ENCODE data around the gene GPR4. TPM values are rescaled to one million over a fixed set of nuclear protein-coding genes. Genes with fewer than 3 reads are reported as not detected.

GPR4 gene
- total and polyA plus RNA-seq, 2 of the 8 experiments (the other 6 are each of a cell fraction or from before 2014, with no cell fraction given), result 0.19 to 0.39 TPM

- H3K79me2 ChIP-seq (ENCODE audit: control insufficient read depth in 1 of 2, insufficient read depth in 2 of 2, low read length in 2 of 2), result no peaks in the 10 kb centered on the region
- H3K23ac ChIP-seq (ENCODE audit: insufficient read length), result no peak overlapping the region
- H4K20me1 ChIP-seq (replicated peaks in 1 of 2; ENCODE audit: control insufficient read depth in 1 of 2, insufficient read depth in 2 of 2, low read length in 2 of 2), result no peaks in the 10 kb centered on the region
- peaks cover 0 to 3% (median 2%) of the 10 kb centered on the region in 4 experiments; a peak in 2 of 7 replicates for H3K4me1 ChIP-seq (replicated peaks in 1 of 4; ENCODE audit: control insufficient read depth in 3 of 4, insufficient read depth in 4 of 4, low read length in 3 of 4)
- ChIA-PET CTCF (ENCODE audit: partially characterized antibody) (interaction anchor here (0.6 to 4.5 kb wide), 6 partner anchors 9 to 223 kb away, joined by 3 to 30 read pairs (median 3); no protein-coding TSS in a partner anchor), POLR2A (ENCODE audit: partially characterized antibody) (interaction anchor here (0.9 to 1.2 kb wide), 3 partner anchors 9 to 20 kb away, joined by 4 read pairs; no protein-coding TSS in a partner anchor)
- H4K91ac ChIP-seq (replicated peaks; ENCODE audit: insufficient read length, low read length), result no peak overlapping the region
- no peak overlapping the region for H3K9ac ChIP-seq (replicated peaks in 1 of 4; ENCODE audit: extremely low read depth in 1 of 4, low read depth in 3 of 4, low read length in 3 of 4)
- H2AFZ ChIP-seq (ENCODE audit: low read length), result no peak overlapping the region
- H3K56ac ChIP-seq (replicated peaks; ENCODE audit: insufficient read length, low read depth, low read length), result no peak overlapping the region
- H4K8ac ChIP-seq (ENCODE audit: extremely low read depth, insufficient read depth, low read length), result no peak overlapping the region
- no peak overlapping the region for H2BK20ac ChIP-seq (ENCODE audit: low read length)
- H3K9me3 ChIP-seq (ENCODE audit: insufficient read depth in 2 of 2, low read depth in 1 of 2, low read length in 1 of 2), result no peaks in the 10 kb centered on the region; a peak in 1 of 4 replicates
- DNase-seq (ENCODE audit: low read depth in 1 of 2, low spot score in 2 of 2) (no peak), FAIRE-seq (no peak)
- H2BK5ac ChIP-seq (ENCODE audit: low read depth, low read length), result no peak overlapping the region
- no peaks in the 10 kb centered on the region for H3K23me2 ChIP-seq (ENCODE audit: low read depth, low read length)
- no peak overlapping the region for H3K27ac ChIP-seq (ENCODE audit: low read depth, low read length)
- no peak overlapping the region for H3K4me2 ChIP-seq (ENCODE audit: insufficient read depth in 1 of 2, low read depth in 2 of 2, low read length in 2 of 2)
- WGBS, 2 experiments (ENCODE audit: extremely low coverage in 1 of 2, insufficient coverage in 1 of 2, insufficient read length in 1 of 2, insufficient replicate concordance in 2 of 2, low coverage in 1 of 2, low lambda C conversion rate in 2 of 2, missing lambda C conversion rate in 1 of 2), result 94% methylated on average over 3 of the region's 3 CpGs; no CpG with 5 or more reads in 1 of the 2 experiments
- no peak overlapping the region for H3K4ac ChIP-seq (replicated peaks; ENCODE audit: insufficient read length, low read depth, low read length)
- no peaks in the 10 kb centered on the region for H3K36me3 ChIP-seq (ENCODE audit: control insufficient read depth in 2 of 4, insufficient read depth in 4 of 4, low read length in 3 of 4)
- H3K4me3 ChIP-seq (ENCODE audit: extremely low read depth in 1 of 4, insufficient read depth in 2 of 4, low read depth in 3 of 4, low read length in 4 of 4), result no peak overlapping the region
- no peak overlapping the region for H2BK15ac ChIP-seq (ENCODE audit: low read length)
- no peaks in the 10 kb centered on the region for H3K27me3 ChIP-seq (replicated peaks in 1 of 4; ENCODE audit: control insufficient read depth in 3 of 4, extremely low read depth in 1 of 4, insufficient read depth in 3 of 4, low read length in 3 of 4)
- H2BK12ac ChIP-seq (ENCODE audit: low read depth, low read length), result no peak overlapping the region
- no peak overlapping the region for H2BK120ac ChIP-seq (replicated peaks; ENCODE audit: low read depth, low read length)
- no peaks in the 10 kb centered on the region for H3K79me1 ChIP-seq (ENCODE audit: low read depth, low read length)
- no peak overlapping the region for H4K5ac ChIP-seq (ENCODE audit: insufficient read length, low read depth, low read length)
- H2AK5ac ChIP-seq (ENCODE audit: low read depth, low read length), result no peak overlapping the region
- H3K18ac ChIP-seq (ENCODE audit: extremely low read depth, low read length), result no peak overlapping the region
- no peak overlapping the region for H3K14ac ChIP-seq (ENCODE audit: insufficient read length)
- TF ChIP-seq PHF8 (conservative IDR thresholded peaks at IDR 0.05; ENCODE audit: low read depth, low read length) (no peak), CEBPB (IDR thresholded peaks at IDR 0.05; ENCODE audit: low read depth, low read length) (no peak), KDM4A (IDR thresholded peaks at IDR 0.05; ENCODE audit: low read depth, low read length, severe bottlenecking) (no peak), POLR2A (IDR thresholded peaks at IDR 0.05; ENCODE audit: control extremely low read depth in 1 of 2, low read depth in 2 of 2, low read length in 2 of 2) (no peak), ATF3 (IDR thresholded peaks at IDR 0.05; ENCODE audit: insufficient read depth, low read depth, low read length) (no peak), SIRT6 (IDR thresholded peaks at IDR 0.05; ENCODE audit: low read length) (no peak)
Measured at GRCh38 chr19:45650722-45651121, 48.7 kb upstream of the GPR4 start.
